ENCODE results near the gene COG8. TPM values are rescaled to one million over a fixed set of nuclear protein-coding genes. Genes with fewer than 3 reads are reported as not detected.

COG8 gene
- total RNA-seq, 1 experiment from 2014 or later, result 49.2 TPM

DNA sequence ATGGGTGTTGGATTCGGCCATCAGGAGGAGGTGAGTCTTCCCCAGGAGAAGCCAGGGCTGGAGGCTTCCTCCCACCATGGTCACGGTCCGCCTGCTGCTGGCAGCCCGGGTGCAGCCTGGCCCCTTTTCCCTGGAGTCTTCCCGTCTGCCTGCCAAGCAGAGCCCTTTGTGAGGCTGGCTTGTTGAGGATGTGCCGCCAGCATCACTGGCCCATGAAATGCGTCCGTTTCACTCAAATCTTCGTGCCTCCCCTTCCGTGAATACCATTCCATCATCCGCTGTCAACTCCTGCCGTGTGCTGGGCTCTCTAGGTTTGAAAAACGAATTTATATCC is 18.7 kb downstream of the COG8 start:
- Histone ChIP-seq H3K4me3 (ENCODE audit: low read length) (no peak overlapping the region), H3K36me3 (ENCODE audit: insufficient read depth, low read length) (peaks cover 27% of the 10 kb centered on the region), H3K79me2 (ENCODE audit: low read length) (peaks cover 30% of the 10 kb centered on the region), H4K20me1 (ENCODE audit: insufficient read depth, low read depth, low read length) (peaks cover 15% of the 10 kb centered on the region), H3K4me2 (ENCODE audit: low read depth, low read length, poor library complexity, severe bottlenecking) (no peak overlapping the region), H3K4me1 (ENCODE audit: low read length) (peaks cover under 1% of the 10 kb centered on the region; the same call in 1 of the 2 replicates), H3K9ac (ENCODE audit: low read length) (no peak overlapping the region), H2AFZ (ENCODE audit: low read length) (no peak overlapping the region), H3K9me3 (ENCODE audit: low read length) (no peaks in the 10 kb centered on the region), H3K9me2 (replicated peaks; ENCODE audit: insufficient read depth, low read length) (no peaks in the 10 kb centered on the region), H3K27ac (ENCODE audit: low read length) (no peak overlapping the region), H3K27me3 (ENCODE audit: low read length) (no peaks in the 10 kb centered on the region)
- DNase-seq, result no peak

DNA sequence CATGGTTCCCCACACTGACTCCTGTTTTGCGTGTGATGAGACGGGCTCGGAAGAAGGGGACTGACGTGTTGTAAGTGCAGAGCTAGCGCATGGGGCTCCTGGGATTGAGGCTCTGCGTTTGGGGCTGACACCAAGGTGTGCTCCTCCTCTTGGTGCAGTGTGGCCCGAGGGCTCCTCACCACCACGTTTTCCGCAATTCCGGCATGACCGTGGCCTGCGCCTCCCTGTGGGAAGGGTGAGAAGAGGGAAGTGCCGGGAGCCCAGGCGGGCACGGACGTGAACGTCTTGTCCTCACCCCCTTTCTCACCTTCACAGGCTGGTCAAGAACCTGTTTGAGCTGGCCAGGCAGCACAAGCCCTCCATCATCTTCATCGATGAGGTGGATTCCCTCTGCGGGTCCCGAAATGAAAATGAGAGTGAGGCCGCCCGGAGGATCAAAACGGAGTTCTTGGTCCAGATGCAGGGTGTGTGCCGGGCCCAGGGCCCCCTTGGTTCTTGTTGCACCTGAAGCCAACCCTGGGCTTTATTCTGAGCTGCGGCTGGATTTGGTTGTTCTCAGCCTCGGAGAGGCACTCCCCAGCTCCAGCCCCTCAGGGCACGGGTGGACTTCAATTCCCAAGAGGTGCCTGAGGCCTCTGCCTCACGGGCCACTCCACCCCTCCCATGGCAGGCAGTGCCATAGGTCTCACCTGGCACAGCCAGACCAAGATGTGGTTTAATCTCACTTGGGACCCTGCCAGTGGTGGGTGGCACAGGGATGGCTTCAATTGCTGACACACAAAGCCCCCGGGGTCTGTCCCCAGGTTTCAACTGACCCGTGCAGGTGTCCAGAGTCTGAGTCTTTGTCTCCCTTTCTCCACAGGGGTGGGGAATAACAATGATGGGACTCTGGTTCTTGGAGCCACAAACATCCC is 19.3 kb downstream of the COG8 start:
- H3K79me2 ChIP-seq (ENCODE audit: low read length), result peaks cover 26% of the 10 kb centered on the region
- no peak for DNase-seq
- no peak overlapping the region for H3K9ac ChIP-seq (ENCODE audit: low read length)
- H2AFZ ChIP-seq (ENCODE audit: low read length), result no peak overlapping the region
- no peak overlapping the region for H3K4me2 ChIP-seq (ENCODE audit: low read depth, low read length, poor library complexity, severe bottlenecking)
- H4K20me1 ChIP-seq (ENCODE audit: insufficient read depth, low read depth, low read length), result peaks cover 14% of the 10 kb centered on the region
- no peaks in the 10 kb centered on the region for H3K4me1 ChIP-seq (ENCODE audit: low read length)
- H3K27me3 ChIP-seq (ENCODE audit: low read length), result no peaks in the 10 kb centered on the region
- no peaks in the 10 kb centered on the region for H3K9me3 ChIP-seq (ENCODE audit: low read length)
- H3K9me2 ChIP-seq (replicated peaks; ENCODE audit: insufficient read depth, low read length), result no peaks in the 10 kb centered on the region
- no peak overlapping the region for H3K4me3 ChIP-seq (ENCODE audit: low read length)
- H3K36me3 ChIP-seq (ENCODE audit: insufficient read depth, low read length), result peaks cover 27% of the 10 kb centered on the region
- H3K27ac ChIP-seq (ENCODE audit: low read length), result no peak overlapping the region

DNA sequence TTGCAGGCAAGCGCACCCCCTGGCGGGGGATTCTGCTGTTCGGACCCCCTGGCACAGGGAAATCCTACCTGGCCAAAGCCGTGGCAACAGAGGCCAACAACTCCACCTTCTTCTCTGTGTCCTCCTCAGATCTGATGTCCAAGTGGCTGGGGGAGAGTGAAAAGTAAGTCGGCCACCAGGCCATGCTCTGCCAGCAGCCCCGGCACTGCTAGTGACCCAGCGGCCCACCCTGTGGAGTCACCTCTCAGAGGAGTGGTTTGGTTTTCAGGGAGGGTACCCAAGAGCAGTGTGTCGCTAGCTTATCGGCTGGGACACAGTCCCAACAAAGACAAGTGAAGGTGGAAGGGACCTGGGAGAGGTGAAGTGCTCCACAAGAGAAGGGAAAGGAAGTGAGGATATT is 20.0 kb downstream of the COG8 start:
- Histone ChIP-seq H3K4me2 (ENCODE audit: low read depth, low read length, poor library complexity, severe bottlenecking) (no peak overlapping the region), H4K20me1 (ENCODE audit: insufficient read depth, low read depth, low read length) (peaks cover 11% of the 10 kb centered on the region), H3K27ac (ENCODE audit: low read length) (no peak overlapping the region), H3K79me2 (ENCODE audit: low read length) (peaks cover 24% of the 10 kb centered on the region), H3K4me1 (ENCODE audit: low read length) (no peaks in the 10 kb centered on the region), H3K36me3 (ENCODE audit: insufficient read depth, low read length) (peaks cover 21% of the 10 kb centered on the region), H3K27me3 (ENCODE audit: low read length) (no peaks in the 10 kb centered on the region), H3K9me3 (ENCODE audit: low read length) (no peaks in the 10 kb centered on the region), H3K9ac (ENCODE audit: low read length) (no peak overlapping the region), H3K4me3 (ENCODE audit: low read length) (no peak overlapping the region), H3K9me2 (replicated peaks; ENCODE audit: insufficient read depth, low read length) (no peaks in the 10 kb centered on the region), H2AFZ (ENCODE audit: low read length) (no peak overlapping the region)
- no peak for DNase-seq

DNA sequence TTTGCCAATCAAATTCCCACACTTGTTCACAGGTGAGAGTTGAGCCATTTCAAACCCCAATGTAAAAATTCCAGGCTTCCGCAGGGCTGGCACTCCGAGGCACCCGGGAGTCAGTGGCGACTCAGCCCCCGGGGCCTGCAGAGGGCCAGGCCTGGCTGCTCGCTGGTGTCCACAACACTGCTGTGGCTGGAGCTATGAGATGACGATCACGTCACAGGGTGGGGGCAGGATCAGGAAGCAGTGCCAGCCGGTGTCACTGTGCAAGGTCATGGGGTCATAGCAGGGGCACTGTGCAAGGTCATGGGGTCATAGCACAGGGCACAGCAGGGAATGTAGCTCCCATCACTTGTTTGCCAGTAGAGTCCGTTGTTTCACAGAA is 20.5 kb downstream of the COG8 start:
- Histone ChIP-seq H3K36me3 (ENCODE audit: insufficient read depth, low read length) (peaks cover 21% of the 10 kb centered on the region), H3K79me2 (ENCODE audit: low read length) (peaks cover 24% of the 10 kb centered on the region), H3K9me3 (ENCODE audit: low read length) (no peaks in the 10 kb centered on the region), H4K20me1 (ENCODE audit: insufficient read depth, low read depth, low read length) (peaks cover 10% of the 10 kb centered on the region), H2AFZ (ENCODE audit: low read length) (no peak overlapping the region), H3K4me1 (ENCODE audit: low read length) (no peaks in the 10 kb centered on the region), H3K27ac (ENCODE audit: low read length) (no peak overlapping the region), H3K4me3 (ENCODE audit: low read length) (no peak overlapping the region), H3K4me2 (ENCODE audit: low read depth, low read length, poor library complexity, severe bottlenecking) (no peak overlapping the region), H3K27me3 (ENCODE audit: low read length) (no peaks in the 10 kb centered on the region), H3K9ac (ENCODE audit: low read length) (no peak overlapping the region), H3K9me2 (replicated peaks; ENCODE audit: insufficient read depth, low read length) (no peaks in the 10 kb centered on the region)
- DNase-seq, result no peak

DNA sequence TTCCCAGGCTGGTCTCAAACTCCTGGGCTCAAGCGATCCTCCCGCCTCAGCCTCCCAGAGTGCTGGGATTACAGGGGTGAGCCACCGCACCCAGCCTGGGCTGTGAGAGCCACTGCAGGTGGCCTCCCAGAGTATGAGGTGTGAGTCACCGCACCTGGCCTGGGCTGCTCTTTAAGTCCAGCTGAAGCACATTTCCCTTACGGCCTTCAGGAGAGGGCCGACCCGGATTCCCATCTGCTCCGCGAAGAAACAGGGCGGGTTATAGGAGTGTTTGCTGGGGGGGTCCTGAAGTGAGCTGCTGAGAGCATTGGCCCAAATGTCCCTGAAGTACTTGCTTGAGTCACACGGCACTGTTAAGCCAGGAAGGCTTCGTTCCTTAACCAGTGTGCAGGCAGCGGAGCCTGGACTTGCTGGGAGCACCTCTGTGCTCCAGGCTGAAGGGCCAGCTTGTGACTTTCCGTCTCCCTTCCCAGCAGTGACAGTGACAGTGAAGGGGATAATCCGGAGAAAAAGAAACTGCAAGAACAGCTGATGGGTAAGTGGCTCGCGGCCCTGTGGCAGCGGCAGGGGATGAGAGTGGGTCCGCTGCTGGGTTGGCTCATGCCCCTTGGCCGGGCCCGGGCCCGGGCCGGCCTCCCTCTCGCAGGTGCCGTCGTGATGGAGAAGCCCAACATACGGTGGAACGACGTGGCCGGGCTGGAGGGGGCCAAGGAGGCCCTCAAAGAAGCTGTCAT is 21.0 kb downstream of the COG8 start:
- peaks cover 27% of the 10 kb centered on the region for H3K79me2 ChIP-seq (ENCODE audit: low read length)
- H3K9ac ChIP-seq (ENCODE audit: low read length), result no peak overlapping the region
- no peak overlapping the region for H3K27ac ChIP-seq (ENCODE audit: low read length)
- H3K4me3 ChIP-seq (ENCODE audit: low read length), result no peak overlapping the region
- H4K20me1 ChIP-seq (ENCODE audit: insufficient read depth, low read depth, low read length), result peaks cover 13% of the 10 kb centered on the region
- H3K27me3 ChIP-seq (ENCODE audit: low read length), result no peaks in the 10 kb centered on the region
- no peaks in the 10 kb centered on the region for H3K9me3 ChIP-seq (ENCODE audit: low read length)
- H3K9me2 ChIP-seq (replicated peaks; ENCODE audit: insufficient read depth, low read length), result no peaks in the 10 kb centered on the region
- DNase-seq, result no peak
- H3K4me2 ChIP-seq (ENCODE audit: low read depth, low read length, poor library complexity, severe bottlenecking), result no peak overlapping the region
- peaks cover 25% of the 10 kb centered on the region for H3K36me3 ChIP-seq (ENCODE audit: insufficient read depth, low read length)
- no peaks in the 10 kb centered on the region for H3K4me1 ChIP-seq (ENCODE audit: low read length)
- H2AFZ ChIP-seq (ENCODE audit: low read length), result no peak overlapping the region

DNA sequence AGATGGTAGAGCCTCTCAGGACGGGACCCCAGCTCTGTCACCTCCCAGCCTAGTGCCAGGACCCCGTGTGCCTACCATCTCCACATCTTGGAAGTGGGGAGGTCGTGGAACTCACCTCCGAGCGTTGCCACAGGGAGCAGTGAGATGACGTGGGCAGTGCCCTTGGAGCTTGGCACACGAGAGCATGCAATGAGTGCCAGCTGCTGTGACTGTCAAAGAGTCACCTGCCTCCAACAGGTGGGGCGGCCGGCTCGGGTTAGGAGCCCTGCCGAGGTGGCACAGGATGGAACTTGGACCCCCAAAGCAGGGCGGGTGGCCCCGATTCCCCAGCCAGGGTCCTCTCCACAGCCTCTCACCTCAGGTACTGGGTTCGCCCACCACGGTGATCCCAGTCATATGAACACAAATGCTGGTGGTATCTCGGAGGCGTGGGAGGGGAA is 22.7 kb downstream of the COG8 start:
- peaks cover 23% of the 10 kb centered on the region for H3K36me3 ChIP-seq (ENCODE audit: insufficient read depth, low read length)
- peaks cover 32% of the 10 kb centered on the region for H3K79me2 ChIP-seq (ENCODE audit: low read length)
- H3K4me2 ChIP-seq (ENCODE audit: low read depth, low read length, poor library complexity, severe bottlenecking), result no peak overlapping the region
- H4K20me1 ChIP-seq (ENCODE audit: insufficient read depth, low read depth, low read length), result peaks cover 17% of the 10 kb centered on the region
- H2AFZ ChIP-seq (ENCODE audit: low read length), result no peak overlapping the region
- no peak overlapping the region for H3K9ac ChIP-seq (ENCODE audit: low read length)
- no peak overlapping the region for H3K4me3 ChIP-seq (ENCODE audit: low read length)
- H3K9me3 ChIP-seq (ENCODE audit: low read length), result no peaks in the 10 kb centered on the region
- peaks cover 4% of the 10 kb centered on the region for H3K4me1 ChIP-seq (ENCODE audit: low read length)
- H3K9me2 ChIP-seq (replicated peaks; ENCODE audit: insufficient read depth, low read length), result no peaks in the 10 kb centered on the region
- H3K27ac ChIP-seq (ENCODE audit: low read length), result no peak overlapping the region
- no peaks in the 10 kb centered on the region for H3K27me3 ChIP-seq (ENCODE audit: low read length)
- no peak for DNase-seq

DNA sequence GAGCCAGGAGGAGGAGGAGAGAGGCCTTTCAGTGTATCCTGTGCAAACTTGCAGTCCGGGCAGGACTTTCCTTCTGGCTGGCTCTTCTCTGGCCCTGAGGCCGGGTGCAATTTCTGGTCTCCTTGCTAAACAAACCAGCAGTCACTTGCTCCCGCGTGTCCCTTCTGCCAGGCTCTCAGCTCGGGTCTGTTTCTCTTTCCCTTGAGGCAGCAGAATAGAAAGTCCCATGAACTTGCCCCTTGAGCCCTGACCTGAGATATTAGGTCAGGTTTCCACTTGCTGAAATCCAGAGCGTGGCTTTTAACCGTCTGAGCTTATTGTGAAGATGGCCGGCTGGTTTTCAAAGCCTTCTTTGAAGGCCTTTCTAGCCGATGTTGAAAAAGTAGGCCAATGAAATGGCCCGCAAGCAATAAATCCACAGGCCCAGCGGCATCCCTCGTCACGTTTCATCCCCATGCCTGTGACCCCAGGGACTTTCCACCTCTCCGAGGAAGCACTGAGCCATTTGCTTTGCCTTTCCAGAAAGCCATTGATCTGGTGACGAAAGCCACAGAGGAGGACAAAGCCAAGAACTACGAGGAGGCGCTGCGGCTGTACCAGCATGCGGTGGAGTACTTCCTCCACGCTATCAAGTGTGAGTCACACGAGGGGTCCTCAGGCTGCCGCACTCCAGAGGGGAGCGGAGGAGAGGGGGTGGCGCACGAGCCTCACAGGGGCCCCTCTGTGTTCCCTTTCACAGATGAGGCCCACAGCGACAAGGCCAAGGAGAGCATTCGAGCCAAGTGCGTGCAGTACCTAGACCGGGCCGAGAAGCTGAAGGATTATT is 23.7 kb downstream of the COG8 start:
- Histone ChIP-seq H2AFZ (ENCODE audit: low read length) (no peak overlapping the region), H3K9me2 (replicated peaks; ENCODE audit: insufficient read depth, low read length) (no peaks in the 10 kb centered on the region), H3K27me3 (ENCODE audit: low read length) (no peaks in the 10 kb centered on the region), H3K79me2 (ENCODE audit: low read length) (peaks cover 35% of the 10 kb centered on the region), H3K9ac (ENCODE audit: low read length) (no peak overlapping the region), H3K9me3 (ENCODE audit: low read length) (no peaks in the 10 kb centered on the region), H3K27ac (ENCODE audit: low read length) (no peak overlapping the region), H3K4me2 (ENCODE audit: low read depth, low read length, poor library complexity, severe bottlenecking) (no peak overlapping the region), H3K36me3 (ENCODE audit: insufficient read depth, low read length) (peaks cover 19% of the 10 kb centered on the region), H3K4me3 (ENCODE audit: low read length) (no peak overlapping the region), H4K20me1 (ENCODE audit: insufficient read depth, low read depth, low read length) (peaks cover 17% of the 10 kb centered on the region), H3K4me1 (ENCODE audit: low read length) (peaks cover 5% of the 10 kb centered on the region)
- DNase-seq, result no peak

DNA sequence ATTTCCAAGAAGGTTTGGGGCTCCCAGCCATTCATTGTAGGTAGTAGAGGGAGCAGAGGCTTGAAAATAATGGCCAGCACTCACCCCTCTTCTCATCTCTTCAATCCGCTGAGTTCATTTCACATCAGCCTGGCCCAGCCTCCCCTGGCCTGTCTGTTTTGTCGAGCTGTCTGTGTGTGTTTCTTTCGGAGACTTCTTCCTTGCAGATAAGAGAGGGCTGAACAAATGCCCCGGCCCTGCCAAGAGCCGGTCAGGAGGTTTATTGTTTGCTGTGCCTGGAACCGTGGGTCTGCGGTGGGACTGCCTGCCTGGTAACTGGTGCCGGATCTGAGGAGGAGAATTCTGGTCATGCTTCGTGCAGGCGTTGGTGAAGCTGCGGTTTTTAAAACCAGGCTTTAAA is 24.8 kb downstream of the COG8 start:
- H4K20me1 ChIP-seq (ENCODE audit: insufficient read depth, low read depth, low read length), result peaks cover 17% of the 10 kb centered on the region
- no peak overlapping the region for H2AFZ ChIP-seq (ENCODE audit: low read length)
- no peak overlapping the region for H3K4me3 ChIP-seq (ENCODE audit: low read length)
- DNase-seq, result no peak
- H3K9ac ChIP-seq (ENCODE audit: low read length), result no peak overlapping the region
- peaks cover 7% of the 10 kb centered on the region for H3K4me1 ChIP-seq (ENCODE audit: low read length)
- H3K36me3 ChIP-seq (ENCODE audit: insufficient read depth, low read length), result peaks cover 14% of the 10 kb centered on the region
- no peaks in the 10 kb centered on the region for H3K9me2 ChIP-seq (replicated peaks; ENCODE audit: insufficient read depth, low read length)
- H3K79me2 ChIP-seq (ENCODE audit: low read length), result peaks cover 38% of the 10 kb centered on the region
- no peaks in the 10 kb centered on the region for H3K27me3 ChIP-seq (ENCODE audit: low read length)
- no peak overlapping the region for H3K4me2 ChIP-seq (ENCODE audit: low read depth, low read length, poor library complexity, severe bottlenecking)
- no peak overlapping the region for H3K27ac ChIP-seq (ENCODE audit: low read length)
- H3K9me3 ChIP-seq (ENCODE audit: low read length), result no peaks in the 10 kb centered on the region

Data from Karpas-422 (cell line).